ENCODE data around the gene CNTN4.

GRCh38 chr3:2772803-2773202 is 674.1 kb downstream of the CNTN4 start:
- TF ChIP-seq, protein P1, sequence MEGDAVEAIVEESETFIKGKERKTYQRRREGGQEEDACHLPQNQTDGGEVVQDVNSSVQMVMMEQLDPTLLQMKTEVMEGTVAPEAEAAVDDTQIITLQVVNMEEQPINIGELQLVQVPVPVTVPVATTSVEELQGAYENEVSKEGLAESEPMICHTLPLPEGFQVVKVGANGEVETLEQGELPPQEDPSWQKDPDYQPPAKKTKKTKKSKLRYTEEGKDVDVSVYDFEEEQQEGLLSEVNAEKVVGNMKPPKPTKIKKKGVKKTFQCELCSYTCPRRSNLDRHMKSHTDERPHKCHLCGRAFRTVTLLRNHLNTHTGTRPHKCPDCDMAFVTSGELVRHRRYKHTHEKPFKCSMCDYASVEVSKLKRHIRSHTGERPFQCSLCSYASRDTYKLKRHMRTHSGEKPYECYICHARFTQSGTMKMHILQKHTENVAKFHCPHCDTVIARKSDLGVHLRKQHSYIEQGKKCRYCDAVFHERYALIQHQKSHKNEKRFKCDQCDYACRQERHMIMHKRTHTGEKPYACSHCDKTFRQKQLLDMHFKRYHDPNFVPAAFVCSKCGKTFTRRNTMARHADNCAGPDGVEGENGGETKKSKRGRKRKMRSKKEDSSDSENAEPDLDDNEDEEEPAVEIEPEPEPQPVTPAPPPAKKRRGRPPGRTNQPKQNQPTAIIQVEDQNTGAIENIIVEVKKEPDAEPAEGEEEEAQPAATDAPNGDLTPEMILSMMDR (IDR thresholded peaks at IDR 0.05; ENCODE audit: control extremely low read depth in 1 of 3, insufficient read depth in 1 of 3, low read depth in 1 of 3, low read length in 3 of 3), result no peak
- no peak for TF ChIP-seq POLR2A (IDR thresholded peaks at IDR 0.05; ENCODE audit: control extremely low read depth in 1 of 2, low read depth in 2 of 2, low read length in 2 of 2)
- no peak for TF ChIP-seq POLR2AphosphoS5 (IDR thresholded peaks at IDR 0.05; ENCODE audit: low read depth, low read length)
- no peak for TF ChIP-seq TEAD4 (IDR thresholded peaks at IDR 0.05; ENCODE audit: low read depth, low read length)
